MCF 10A (cell line): ENCODE measurements around the gene GSC2. TPM values are rescaled to one million over a fixed set of nuclear protein-coding genes. Genes with fewer than 3 reads are reported as not detected.

ENCODE experiments used
- BruUV-seq: library from RNA; stranded (reverse); fragments of 400-500 nt; replicated peaks from 2 replicates; lab custom pipeline; 2021; lab: Mats Ljungman, UMichigan
- CTCF ChIA-PET: fragments of 300-600 bp; sonication (Branson Sonifier 250); formaldehyde crosslinking; extraction: SDS; loops from one replicate; lab custom pipeline; 2021; ENCODE audit warnings: antibody characterized with exemption, inconsistent platforms; lab: Yijun Ruan, JAX
- POLR2A ChIA-PET: fragments of 300-600, 350-650 bp; sonication (Branson Sonifier 250); formaldehyde crosslinking; extraction: SDS; loops from one replicate; lab custom pipeline; 2020; ENCODE audit warnings: antibody characterized with exemption, inconsistent platforms; lab: Yijun Ruan, JAX
- DNase-seq: peaks from one replicate; pipeline ENCODE4 v3.0.0-alpha.2; 2018; ENCODE audit not compliant: unreplicated experiment
- H3K27ac Mint-ChIP-seq: one replicate; pipeline ENCODE4 v1.8.0; 2022; ENCODE audit warnings: mild to moderate bottlenecking, low read depth, mixed read lengths; ENCODE audit not compliant: unreplicated experiment
- H3K27me3 Mint-ChIP-seq: one replicate; pipeline ENCODE4 v1.8.0; 2022; ENCODE audit warnings: mixed read lengths; ENCODE audit not compliant: insufficient read depth, unreplicated experiment
- H3K36me3 Mint-ChIP-seq: one replicate; pipeline ENCODE4 v1.8.0; 2022; ENCODE audit warnings: mild to moderate bottlenecking, moderate library complexity, mixed read lengths; ENCODE audit not compliant: insufficient read depth, unreplicated experiment
- H3K4me1 Mint-ChIP-seq: one replicate; pipeline ENCODE4 v1.8.0; 2022; ENCODE audit warnings: mixed read lengths; ENCODE audit not compliant: insufficient read depth, unreplicated experiment
- H3K4me3 Mint-ChIP-seq: one replicate; pipeline ENCODE4 v1.8.0; 2022; ENCODE audit warnings: mild to moderate bottlenecking, moderate library complexity, mixed read lengths; ENCODE audit not compliant: unreplicated experiment
- H3K9me3 Mint-ChIP-seq: one replicate; pipeline ENCODE4 v1.8.0; 2022; ENCODE audit warnings: mixed read lengths; ENCODE audit not compliant: unreplicated experiment
- CTCF ChIP-seq: fragments of 200-600 bp; IDR thresholded peaks from one replicate; pipeline ENCODE4 v1.8.0; 2022; ENCODE audit warnings: antibody characterized with exemption, mild to moderate bottlenecking; ENCODE audit not compliant: unreplicated experiment
- intact Hi-C: fragments of 100-400 bp; cut with micrococcal nuclease; formaldehyde crosslinking; loops from 2 replicates; pipeline ENCODE4 v1.14.1; 2022
- total RNA-seq: library from RNA; stranded (reverse); gene quantifications from 2 replicates; pipeline ENCODE4 v1.2.3, GENCODE V29; 2022

Gene GSC2
- total RNA-seq, 1 experiment from 2014 or later, result not detected

GRCh38 chr22:19111140-19111539, 39.0 kb downstream of the GSC2 start:
- no peak overlapping the region for H3K4me3 Mint-ChIP-seq

GRCh38 chr22:19110646-19111045, 39.4 kb downstream of the GSC2 start:
- POLR2A ChIA-PET, result interaction anchor here (1.5 to 4.0 kb wide), 3 partner anchors 10 to 34 kb away, joined by 7 to 43 read pairs (median 8); partner anchors contain the start of genes DGCR2 and ESS2
- H3K27me3 Mint-ChIP-seq, result no peaks in the 10 kb centered on the region
- no peaks in the 10 kb centered on the region for H3K9me3 Mint-ChIP-seq
- intact Hi-C loops, result no loop called here
- CTCF ChIA-PET, result interaction anchor here (0.5 to 1.8 kb wide), 5 partner anchors 9 to 519 kb away, joined by 3 to 9 read pairs (median 4); partner anchors contain the start of gene DGCR2
- H3K36me3 Mint-ChIP-seq, result peaks cover 14% of the 10 kb centered on the region
- no peak overlapping the region for H3K4me3 Mint-ChIP-seq
- peaks cover 34% of the 10 kb centered on the region for H3K4me1 Mint-ChIP-seq
- BruUV-seq, result no TSS peak
- peak overlapping the region; percentile 94 for H3K27ac Mint-ChIP-seq
- TF ChIP-seq CTCF, result no peak
- no peak for DNase-seq

More at GRCh38 chr22:19111140-19111539, 39.0 kb downstream of the GSC2 start:
- no peak for TF ChIP-seq CTCF
- Mint-ChIP-seq H3K9me3 (no peaks in the 10 kb centered on the region), H3K27me3 (no peaks in the 10 kb centered on the region), H3K27ac (no peak overlapping the region), H3K36me3 (peaks cover 14% of the 10 kb centered on the region), H3K4me1 (peaks cover 34% of the 10 kb centered on the region)
- CTCF ChIA-PET, result interaction anchor here (0.6 to 1.8 kb wide), 5 partner anchors 8 to 131 kb away, joined by 3 to 9 read pairs (median 5); partner anchors contain the start of gene DGCR2
- DNase-seq, result no peak
- POLR2A ChIA-PET, result interaction anchor here (0.6 to 4.0 kb wide), 4 partner anchors 10 to 134 kb away, joined by 3 to 43 read pairs (median 8); partner anchors contain the start of genes DGCR2 and ESS2
- intact Hi-C loops, result no loop called here
- no TSS peak for BruUV-seq

- no peak for DNase-seq
- H3K27me3 Mint-ChIP-seq, result no peaks in the 10 kb centered on the region
- BruUV-seq, result no TSS peak
- H3K9me3 Mint-ChIP-seq, result no peaks in the 10 kb centered on the region
- H3K4me1 Mint-ChIP-seq, result peaks cover 34% of the 10 kb centered on the region
- CTCF ChIA-PET, result interaction anchor here (0.5 to 1.8 kb wide), 4 partner anchors 9 to 520 kb away, joined by 3 to 9 read pairs (median 4); partner anchors contain the start of gene DGCR2
- H3K36me3 Mint-ChIP-seq, result peaks cover 14% of the 10 kb centered on the region
- intact Hi-C loops, result no loop called here
- H3K4me3 Mint-ChIP-seq, result peak overlapping the region; percentile 49
- no peak for TF ChIP-seq CTCF
- POLR2A ChIA-PET, result interaction anchor here (0.8 to 4.0 kb wide), 5 partner anchors 11 to 64 kb away, joined by 3 to 43 read pairs (median 7); partner anchors contain the start of genes DGCR2 and ESS2
- H3K27ac Mint-ChIP-seq, result peak overlapping the region; percentile 94
Observed at GRCh38 chr22:19110064-19110458, 40.0 kb downstream of the GSC2 start.

GRCh38 chr22:19109198-19110063, 40.7 kb downstream of the GSC2 start:
- CTCF ChIA-PET, result interaction anchor here (0.6 to 1.8 kb wide), 3 partner anchors 9 to 24 kb away, joined by 3 to 9 read pairs (median 6); no protein-coding TSS in a partner anchor

More at GRCh38 chr22:19109198-19110063, 40.7 kb downstream of the GSC2 start:
- no TSS peak for BruUV-seq
- no peaks in the 10 kb centered on the region for H3K27me3 Mint-ChIP-seq
- H3K4me1 Mint-ChIP-seq, result peaks cover 34% of the 10 kb centered on the region
- peak; percentile 89 for DNase-seq
- peak overlapping the region; percentile 49 for H3K4me3 Mint-ChIP-seq
- no peak for TF ChIP-seq CTCF
- peak overlapping the region; percentile 94 for H3K27ac Mint-ChIP-seq
- intact Hi-C loops, result no loop called here
- POLR2A ChIA-PET, result interaction anchor here (0.8 to 4.0 kb wide), 6 partner anchors 10 to 64 kb away, joined by 3 to 43 read pairs (median 8); partner anchors contain the start of genes DGCR2 and ESS2
- H3K36me3 Mint-ChIP-seq, result peaks cover 14% of the 10 kb centered on the region
- H3K9me3 Mint-ChIP-seq, result no peaks in the 10 kb centered on the region
